Body of pancreas (tissue), 4 donors: ENCODE measurements around the gene ST6GAL1.

ENCODE experiments used
- CTCF ChIP-seq, 7 experiments: fragments of 450-650 bp in 4 of 7; fragments of 200-600 bp in 3 of 7; sonication (generic) in 3 of 7; IDR thresholded peaks; one replicate each; pipeline ENCODE4 v1.5.1; 2016 to 2019; ENCODE audit warnings: antibody characterized with exemption in 7 of 7
- POLR2A ChIP-seq, 3 donors: fragments of 450-650 bp; IDR thresholded peaks; one replicate each; pipeline ENCODE4 v1.6.1; 2016; ENCODE audit warnings: antibody characterized with exemption in 3 of 3, mild to moderate bottlenecking in 2 of 3

GRCh38 chr3:187005827-187006481 lies 75.6 kb downstream of the ST6GAL1 start:
- TF ChIP-seq CTCF (IDR thresholded peaks at IDR 0.05) (no peak), POLR2A (IDR thresholded peaks at IDR 0.05) (no peak)
